ENCODE results near the gene C19orf53.
A peak's percentile ranks its signal among the peaks of the same experiment; 100 is the strongest.
"Not testable (repeated sequence)": the region's sequence is repeated elsewhere in the genome, so short reads cannot be mapped to it uniquely, and the experiment has no call there.

C19orf53 gene

DNA sequence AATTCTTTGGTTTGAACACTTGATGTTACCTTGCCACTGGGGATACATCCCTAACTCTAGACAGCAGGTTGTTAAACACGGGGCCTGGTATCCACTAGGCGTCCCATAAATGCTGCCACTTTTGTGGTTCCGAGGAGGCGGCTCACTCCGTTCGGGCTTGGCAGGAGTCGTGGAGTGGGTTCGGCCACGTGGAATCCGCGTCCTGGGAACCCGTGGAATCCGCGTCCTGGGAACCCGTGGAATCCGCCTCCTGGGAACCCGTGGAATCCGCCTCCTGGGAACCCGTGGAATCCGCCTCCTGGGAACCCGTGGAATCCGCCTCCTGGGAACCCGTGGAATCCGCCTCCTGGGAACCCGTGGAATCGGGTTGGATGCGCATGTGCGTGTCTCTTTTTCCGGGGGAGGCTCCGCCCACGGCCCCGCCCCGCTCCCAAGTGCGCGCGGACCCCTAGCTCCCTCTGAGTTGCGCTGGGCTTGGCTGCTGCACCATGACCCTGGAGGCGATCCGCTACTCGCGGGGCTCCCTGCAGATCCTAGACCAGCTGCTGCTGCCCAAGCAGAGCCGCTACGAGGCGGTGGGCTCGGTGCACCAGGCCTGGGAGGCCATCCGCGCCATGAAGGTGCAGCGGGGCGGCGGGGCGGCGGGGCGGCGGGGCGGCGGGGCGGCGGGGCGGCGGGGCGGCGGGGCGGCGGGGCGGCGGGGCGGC, 10.0 kb upstream of the C19orf53 start, which contains the start of gene MRI1:
MRI1 (plus strand) TSS at position 422 of the 707 bp plus-strand sequence; CDS start at position 489, 67 bp downstream.
- DNase-seq (ENCODE audit: low read depth), result peak; percentile 45

DNA sequence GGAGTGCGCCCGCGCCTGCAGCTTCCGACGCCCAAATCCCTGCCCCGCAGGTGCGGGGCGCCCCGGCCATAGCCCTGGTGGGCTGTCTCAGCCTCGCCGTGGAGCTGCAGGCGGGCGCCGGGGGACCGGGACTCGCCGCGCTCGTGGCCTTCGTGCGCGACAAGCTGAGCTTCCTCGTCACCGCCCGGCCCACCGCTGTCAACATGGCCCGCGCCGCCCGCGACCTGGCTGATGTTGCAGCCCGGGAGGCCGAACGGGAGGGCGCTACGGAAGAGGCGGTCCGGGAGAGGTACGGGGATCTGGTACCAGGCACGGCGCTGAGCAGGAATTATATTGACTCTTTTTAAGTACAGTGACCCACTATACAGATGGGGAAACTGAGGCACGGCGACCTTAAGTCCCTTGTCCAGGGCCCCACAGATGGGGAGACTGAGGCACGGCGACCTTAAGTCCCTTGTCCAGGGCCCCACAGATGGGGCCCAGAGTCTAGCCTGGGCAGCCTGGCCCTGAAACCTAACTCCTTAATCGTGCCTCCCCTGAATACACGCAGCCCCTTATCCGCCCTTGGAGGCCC, 9.3 kb upstream of the C19orf53 start:
- no peak for DNase-seq (ENCODE audit: low read depth)

DNA sequence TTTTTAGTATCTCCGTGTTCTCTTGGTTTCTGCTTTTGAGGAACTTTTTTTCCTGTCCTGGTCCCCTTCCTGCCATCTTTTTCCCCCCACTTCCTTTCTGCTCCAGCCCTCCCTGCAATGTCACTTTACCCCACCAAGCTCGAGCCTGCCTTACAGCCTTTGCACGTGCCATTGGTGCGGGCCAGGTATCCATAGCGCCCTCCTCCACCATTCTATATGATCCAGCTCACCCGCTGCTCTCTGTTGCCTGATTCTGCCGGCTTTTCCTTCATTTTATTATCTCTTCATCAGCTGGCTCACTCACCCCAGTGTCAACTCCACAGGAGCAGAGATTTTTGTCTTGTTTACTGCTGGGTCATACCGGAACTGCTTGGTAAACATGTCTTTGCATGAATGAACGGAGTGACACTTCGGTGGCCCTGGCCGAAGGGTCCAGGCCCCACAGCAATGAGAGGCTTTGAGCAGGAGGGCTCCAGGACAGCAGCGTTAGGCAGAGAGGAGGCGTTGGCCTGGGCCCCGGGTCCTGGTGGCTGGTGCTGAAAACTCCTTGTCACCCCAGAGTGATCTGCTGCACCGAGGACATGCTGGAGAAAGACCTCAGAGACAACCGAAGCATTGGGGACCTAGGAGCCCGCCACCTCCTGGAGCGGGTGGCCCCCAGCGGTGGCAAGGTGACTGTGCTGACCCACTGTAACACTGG, 8.7 kb upstream of the C19orf53 start:
- DNase-seq (ENCODE audit: low read depth), result no peak

DNA sequence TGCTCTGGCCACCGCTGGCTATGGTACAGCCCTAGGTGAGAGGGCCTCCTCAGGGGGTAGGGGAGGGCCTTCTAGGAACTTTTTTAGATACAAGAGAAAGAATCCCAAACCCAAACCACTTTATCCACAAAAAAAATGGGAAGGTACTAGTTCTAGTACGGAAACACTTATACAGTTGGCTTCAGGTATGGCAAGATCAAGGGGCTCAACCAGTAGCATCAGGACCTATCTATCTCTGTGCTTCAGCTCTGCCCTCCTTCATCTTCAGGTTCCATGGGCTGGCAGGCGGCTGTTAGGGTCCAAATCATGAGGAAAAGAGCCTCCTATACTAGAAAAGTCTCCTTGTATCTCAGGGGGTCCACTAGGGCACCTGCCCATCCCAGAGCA, 8.2 kb upstream of the C19orf53 start:
- no peak for DNase-seq (ENCODE audit: low read depth)

DNA sequence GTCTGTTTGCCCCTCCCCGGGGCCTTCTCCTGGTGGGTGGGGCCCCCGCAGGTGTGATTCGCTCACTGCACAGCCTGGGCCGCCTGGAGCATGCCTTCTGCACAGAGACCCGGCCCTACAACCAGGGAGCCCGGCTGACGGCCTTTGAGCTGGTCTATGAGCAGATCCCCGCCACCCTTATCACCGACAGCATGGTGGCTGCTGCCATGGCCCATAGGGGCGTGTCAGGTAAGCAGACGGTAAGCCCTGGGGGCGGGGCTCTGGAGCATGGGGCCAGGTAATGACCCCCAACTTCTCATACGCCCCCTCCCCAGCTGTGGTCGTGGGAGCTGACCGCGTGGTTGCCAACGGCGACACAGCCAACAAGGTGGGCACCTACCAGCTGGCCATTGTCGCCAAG, 5.7 kb upstream of the C19orf53 start:
- DNase-seq (ENCODE audit: low read depth), result no peak

DNA sequence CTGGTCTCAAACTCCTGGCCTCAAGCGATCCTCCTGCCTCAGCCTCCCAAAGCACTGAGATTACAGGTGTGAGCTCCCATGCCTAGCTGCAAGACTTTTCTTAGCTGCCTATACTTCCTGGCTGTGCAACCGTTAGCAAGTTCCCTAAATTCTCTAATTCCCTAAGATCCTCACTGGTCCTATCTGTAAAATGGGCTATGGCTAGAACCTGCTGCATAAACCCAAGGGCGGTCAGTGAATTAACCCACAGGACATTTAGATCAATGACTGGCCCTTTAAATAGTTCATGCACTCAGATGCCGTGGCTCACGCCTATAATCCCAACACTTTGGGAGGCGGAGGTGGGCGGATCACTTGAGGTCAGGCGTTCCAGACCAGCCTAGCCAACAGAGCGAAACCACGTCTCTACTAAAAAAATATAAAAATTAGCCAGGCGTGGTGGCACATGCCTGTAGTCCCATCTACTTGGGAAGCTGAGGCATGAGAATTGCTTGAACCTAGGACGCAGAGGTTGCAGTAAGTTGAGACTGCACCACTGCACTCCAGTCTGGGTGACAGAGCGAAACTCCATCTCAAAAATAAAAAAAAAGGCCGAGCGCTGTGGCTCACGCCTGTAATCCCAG, 4.1 kb upstream of the C19orf53 start:
- DNase-seq (ENCODE audit: low read depth), result no peak

DNA sequence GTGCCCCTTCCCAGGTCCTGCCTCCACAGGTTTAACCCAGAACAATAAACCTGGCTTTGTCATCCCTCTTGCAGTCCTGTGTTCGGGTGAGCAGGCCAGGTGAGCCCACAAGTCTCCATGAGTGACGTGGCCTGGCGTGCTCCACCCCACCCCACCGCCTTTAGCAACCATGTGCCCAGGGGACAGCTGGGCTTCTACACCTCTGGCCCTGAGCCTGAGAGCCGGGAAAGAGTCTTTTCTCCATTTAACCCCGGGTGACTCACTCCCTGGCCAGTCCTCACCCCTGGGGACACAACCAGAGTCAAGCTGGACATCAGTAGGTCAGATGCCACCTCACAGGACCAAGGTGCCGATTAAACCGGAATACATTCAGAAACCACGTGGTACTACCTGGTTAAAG, 4.1 kb downstream of the C19orf53 start:
- no peak for DNase-seq (ENCODE audit: low read depth)

DNA sequence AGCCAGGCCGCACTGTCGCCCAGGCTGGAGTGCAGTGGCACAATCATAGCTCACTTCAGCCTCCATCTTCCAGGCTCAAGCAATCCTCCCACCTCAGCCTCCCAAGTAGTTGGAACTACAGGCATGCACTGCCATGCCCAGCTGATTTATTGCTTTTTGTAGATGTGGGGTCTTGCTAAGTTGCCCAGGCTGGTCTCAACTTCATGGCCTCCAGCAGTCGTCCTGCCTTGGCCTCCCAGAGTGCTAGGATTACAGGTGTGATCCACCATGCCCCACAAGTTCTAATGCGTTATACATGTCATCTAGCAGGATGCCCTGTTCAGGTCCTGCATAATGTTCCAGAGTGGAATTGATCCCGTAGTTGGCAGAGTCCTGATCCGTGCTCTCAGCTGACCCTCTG, 4.6 kb downstream of the C19orf53 start:
- no peak for DNase-seq (ENCODE audit: low read depth)

DNA sequence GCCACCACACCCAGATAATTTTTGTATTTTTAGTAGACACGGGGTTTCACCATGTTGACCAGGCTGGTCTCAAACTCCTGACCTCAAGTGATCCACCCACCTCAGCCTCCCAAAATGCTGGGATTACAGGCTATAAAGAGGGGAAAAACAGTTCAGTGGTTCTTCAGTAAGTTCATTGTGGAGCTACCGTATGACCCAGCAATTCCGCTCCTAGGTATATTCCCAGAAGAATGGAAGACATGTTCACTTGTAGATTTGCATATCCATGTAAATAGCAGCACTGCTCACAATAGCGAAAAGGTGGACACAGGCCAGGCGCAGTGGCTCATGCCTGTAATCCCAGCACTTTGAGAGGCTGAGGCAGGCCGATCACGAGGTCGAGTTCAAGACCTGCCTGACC, 5.5 kb downstream of the C19orf53 start:
- not testable (repeated sequence) for DNase-seq (ENCODE audit: low read depth)

DNA sequence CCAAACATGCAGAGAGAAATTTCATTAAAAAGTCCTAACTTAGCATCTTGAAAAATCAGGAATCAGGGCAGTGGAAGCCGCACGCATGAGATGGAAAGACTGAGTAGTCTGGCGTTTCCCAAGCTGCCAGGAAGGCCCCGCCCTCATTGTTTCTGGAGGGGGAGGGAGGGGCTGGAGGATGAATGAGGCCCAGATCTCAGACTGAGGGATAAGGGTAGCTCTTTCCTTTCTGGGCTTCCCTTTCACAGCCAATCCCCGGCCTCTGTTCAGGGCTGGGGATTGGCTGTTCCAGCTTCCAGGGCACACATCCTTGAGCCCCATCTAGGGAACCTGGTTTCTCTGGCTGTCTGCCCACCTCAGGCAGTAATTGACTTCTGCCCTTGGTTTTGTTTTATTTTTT, 7.3 kb downstream of the C19orf53 start:
- DNase-seq (ENCODE audit: low read depth), result no peak

DNA sequence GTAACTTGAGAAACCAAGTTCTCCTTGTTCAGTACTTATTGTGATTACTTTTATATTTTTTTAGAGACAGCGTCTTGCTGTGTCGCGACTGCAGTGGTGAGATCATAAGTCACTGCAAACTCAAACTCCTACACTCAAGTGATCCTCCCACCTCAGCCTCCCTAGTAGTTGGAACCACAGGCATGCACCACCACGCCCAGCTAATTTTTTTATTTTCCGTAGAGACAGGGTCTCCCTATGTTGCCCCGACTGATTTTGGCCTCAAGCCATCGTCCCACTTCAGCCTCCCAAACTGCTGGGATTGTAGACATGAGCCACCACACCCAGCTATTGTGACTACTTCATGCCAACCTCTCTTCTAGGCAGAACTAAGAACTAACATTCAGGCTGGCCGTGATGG, 8.3 kb downstream of the C19orf53 start:
- no peak for DNase-seq (ENCODE audit: low read depth)

DNA sequence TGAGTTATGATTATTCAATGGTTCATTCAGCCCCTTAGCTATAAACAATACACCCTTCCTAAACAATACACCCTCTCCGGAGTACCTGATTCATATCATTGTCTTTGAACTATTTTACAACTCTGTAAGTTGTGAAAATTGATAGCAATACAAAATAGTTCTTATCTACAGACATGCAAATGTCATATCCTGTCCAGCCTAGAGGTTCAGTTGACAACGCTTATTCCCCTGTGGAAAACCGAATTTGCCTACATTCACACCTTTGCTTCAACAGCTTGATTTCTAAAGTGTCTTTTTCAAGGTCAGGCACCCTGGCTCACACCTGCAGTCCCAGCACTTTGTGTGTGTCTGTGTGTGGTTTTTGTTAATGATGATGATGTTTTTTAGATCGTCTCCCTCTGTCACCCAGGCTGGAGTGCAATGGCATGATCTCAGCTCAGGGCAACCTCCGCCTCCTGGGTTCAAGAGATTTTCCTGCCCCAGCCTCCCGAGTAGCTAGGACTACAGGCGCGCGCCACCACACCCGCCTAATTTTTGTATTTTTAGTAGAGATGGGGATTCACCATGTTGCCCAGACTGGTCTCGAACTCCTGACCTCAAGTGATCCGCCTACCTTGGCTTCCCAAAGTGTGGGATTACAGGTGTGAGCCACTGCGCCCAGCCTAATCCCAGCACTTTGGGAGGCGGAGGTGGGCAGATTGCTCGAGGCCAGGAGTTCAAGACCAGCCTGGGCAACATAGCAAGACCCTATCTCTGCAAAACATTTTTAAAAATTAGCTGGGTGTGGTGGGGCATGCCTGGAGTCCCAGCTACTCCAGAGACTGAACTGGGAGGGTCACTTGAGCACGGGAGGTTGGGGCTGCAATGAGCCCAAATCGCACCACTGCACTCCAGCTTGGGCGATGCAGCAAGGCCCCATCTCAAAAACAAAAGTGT, 9.6 kb downstream of the C19orf53 start:
- DNase-seq (ENCODE audit: low read depth), result no peak

DNA sequence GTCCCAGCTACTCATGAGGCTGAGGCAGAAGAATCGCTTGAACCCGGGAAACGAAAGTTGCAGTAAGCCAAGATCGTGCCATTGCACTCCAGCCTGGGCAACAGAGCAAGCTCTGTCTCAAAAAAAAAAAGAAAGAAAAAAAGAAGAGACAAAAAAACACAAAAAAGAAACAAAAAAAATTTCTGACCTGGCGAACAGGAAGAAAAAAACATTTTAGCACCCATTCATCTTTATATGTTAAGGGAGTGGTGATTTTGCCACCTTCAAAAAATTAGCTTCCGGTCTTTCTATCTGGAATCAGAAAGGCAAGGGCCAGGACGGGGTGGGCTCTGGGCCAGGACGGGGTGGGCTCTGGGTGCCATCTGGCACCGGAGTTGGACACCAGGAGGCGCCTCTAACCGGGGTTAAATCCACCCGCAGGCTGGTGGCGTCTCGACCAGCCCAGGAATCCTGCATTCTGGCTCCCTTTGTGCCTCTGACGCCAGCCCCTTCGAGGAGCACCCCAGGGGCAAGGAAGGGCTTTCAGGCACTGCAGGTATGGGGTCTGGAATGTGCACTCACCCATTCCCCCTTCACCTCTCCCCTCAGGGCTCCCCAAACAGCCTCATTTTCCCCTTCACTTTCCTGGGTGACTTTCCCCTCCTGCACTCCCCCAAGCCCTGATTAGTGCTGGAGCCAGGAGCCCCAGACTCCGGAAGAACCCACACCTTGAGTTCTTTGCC, 10.6 kb downstream of the C19orf53 start:
- peak; percentile 60 for DNase-seq (ENCODE audit: low read depth)

DNA sequence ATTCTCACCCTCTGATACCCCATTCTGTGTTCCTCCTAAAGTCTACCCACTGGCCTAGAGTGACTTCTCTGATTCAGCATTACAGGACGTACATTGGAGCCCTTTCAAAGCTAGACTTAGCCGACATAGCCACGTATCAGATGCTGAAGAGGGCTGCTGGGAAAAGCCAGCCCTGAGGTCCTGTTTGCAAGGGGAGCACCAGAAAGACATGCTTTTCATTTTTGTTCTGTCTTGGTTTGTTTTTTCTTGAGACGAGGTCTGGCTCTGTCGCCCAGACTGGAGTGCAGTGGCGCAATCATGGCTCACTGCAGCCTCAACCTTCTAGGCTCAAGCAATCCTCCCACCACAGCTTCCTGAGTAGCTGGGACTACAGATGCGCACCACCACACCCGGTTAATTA, 14.7 kb downstream of the C19orf53 start:
- DNase-seq (ENCODE audit: low read depth), result no peak

DNA sequence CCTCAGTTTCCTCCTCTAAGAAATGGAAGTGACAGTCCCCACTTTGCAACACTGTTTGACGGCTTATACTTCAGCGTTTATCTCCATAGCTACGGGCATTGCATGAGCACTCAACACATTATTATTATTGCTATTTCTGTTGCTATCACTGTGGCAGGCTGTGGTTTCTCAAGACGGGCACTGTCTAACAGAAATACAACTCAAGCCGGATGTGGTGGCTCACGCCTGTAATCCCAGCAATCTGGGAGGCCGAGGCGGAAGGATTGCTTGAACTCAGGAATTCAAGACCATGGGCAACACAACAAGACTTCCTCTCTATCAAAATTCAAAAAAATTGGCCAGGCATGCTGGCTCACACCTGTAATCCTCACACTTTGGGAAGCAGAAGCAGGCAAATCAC, 16.1 kb downstream of the C19orf53 start:
- no peak for DNase-seq (ENCODE audit: low read depth)

DNA sequence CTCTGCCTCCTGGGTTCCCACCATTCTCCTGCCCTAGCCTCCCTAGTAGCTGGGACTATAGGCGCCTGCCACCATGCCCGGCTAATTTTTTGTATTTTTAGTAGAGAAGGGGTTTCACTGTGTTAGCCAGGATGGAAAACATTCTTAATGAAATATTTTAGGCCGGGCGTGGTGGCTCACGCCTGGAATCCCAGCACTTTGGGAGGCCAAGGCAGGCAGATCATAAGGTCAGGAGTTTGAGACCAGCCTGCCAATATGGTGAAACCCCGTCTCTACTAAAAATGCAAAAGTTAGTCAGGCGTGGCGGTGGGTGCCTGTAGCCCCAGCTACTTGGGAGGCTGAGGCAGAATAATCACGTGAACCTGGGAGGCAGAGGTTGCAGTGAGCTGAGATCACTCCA, 19.1 kb downstream of the C19orf53 start:
- not testable (repeated sequence) for DNase-seq (ENCODE audit: low read depth)

DNA sequence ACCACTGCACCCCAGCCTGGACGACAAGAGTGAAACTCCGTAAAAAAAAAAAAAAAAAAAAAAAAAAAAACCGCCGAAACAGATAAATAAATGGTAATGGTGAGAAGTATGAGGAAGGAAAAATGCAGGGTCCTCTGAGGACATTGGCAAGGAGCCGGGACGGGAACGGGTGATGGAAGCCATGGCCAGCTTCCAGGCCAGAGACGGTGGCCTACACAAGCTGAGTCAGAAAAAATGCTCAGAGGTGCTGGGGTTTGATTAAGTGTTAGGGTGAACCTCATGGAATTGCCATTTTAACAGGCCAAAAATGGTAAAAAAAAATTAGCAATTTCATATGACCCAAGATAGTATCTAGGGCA, 20.1 kb downstream of the C19orf53 start:
- no peak for DNase-seq (ENCODE audit: low read depth)

DNA sequence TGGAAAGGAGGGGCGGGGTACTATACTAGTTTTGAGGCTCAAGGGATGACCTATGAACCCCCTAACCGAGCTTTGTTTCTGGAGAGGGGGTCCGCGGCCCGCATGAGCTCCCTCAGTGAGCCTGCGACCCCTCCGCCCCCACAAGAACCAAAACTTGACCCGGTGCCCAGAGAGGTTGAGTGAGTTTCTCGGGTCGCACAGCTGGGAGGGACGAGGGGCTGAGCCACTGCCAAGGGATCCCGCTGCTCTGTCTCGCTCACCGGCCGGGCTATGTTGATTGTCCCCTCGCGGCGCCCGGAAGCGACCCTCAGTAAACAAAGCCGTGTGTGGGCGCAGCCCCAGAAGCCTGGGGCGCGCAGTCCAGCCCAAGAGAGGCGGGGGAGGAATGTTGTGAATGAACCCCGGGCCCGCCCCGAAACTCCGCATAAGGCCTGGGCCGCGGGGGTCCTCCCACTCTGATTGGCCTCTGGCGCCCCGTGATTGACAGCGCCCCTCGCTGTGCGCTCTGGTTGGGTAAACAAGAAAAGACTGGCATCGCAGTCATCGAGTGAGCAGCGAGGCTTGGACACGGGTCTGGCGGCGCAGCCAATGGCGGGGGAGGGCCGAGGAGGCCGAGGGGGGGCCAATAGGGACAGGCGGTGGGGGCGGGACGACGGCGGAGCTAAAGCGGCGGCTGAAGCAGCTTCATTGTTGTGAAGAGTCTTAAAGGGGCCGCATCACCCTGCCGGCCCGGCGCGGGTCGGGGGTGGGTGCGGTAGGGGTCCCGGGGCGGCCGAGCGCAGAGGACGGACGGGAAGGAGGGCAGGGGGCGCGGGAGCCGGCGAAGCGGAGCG, 20.7 kb downstream of the C19orf53 start, which contains the start of gene ZSWIM4:
ZSWIM4 (plus strand) TSS at position 687 of the 833 bp plus-strand sequence. CDS start 206 bp downstream, outside the sequence.
- DNase-seq (ENCODE audit: low read depth), result peak; percentile 94

DNA sequence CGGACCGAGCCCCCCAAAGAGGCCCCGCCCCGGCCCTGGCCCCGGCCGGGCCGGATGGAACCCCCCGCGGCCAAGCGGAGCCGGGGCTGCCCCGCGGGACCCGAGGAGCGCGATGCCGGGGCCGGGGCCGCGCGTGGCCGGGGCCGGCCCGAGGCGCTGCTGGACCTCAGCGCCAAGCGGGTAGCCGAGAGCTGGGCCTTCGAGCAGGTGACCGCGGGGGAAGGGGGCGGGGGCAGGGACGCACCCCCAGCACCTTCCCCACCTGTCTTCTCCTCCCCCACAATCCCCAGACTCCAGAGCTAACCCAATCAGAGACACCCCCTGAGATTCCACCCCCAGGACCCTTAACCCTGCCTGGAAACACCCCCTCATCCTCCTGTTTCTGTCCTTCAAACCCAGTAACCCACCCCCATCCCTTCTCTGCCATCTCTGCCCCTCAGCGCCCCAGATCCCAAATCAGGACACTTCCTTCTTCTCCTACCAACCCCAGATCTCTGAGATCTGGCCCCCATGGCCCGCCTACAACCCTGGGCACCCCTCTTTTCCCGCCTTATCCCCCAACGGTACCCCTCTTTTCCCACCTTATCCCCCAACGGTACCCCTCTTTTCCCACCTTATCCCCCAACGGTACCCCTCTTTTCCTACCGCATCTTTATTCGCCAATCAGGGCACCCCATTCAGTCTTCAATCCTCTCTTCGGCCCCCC, 21.5 kb downstream of the C19orf53 start:
- no peak for DNase-seq (ENCODE audit: low read depth)

Measured in activated gamma-delta T cell treated with anti-CD3 and anti-CD28 coated beads, Interleukin-2, amount 50 U/mL, for 16 hours (primary cell).